HG03460 (cell line): ENCODE data around the gene COX17.
"Not testable (repeated sequence)": the region's sequence is repeated elsewhere in the genome, so short reads cannot be mapped to it uniquely, and the experiment has no call there.

ENCODE experiments used
- ATAC-seq: cut with Tn5 transposase; IDR thresholded peaks from one replicate; pipeline ENCODE4 v1.9.1; 2021; ENCODE audit not compliant: unreplicated experiment

COX17 gene

GRCh38 chr3:119676771-119677640 lies at the start of gene COX17:
Gene COX17, minus strand, starts transcription at chr3:119677406. Its CDS starts 96 bp downstream, at chr3:119677310.
- ATAC-seq, result peak; percentile 87

- ATAC-seq, result no peak
These were observed 49.7 kb upstream of the COX17 start for GRCh38 chr3:119726909-119727308.

GRCh38 chr3:119723022-119723421 lies 45.8 kb upstream of the COX17 start:
- ATAC-seq, result no peak

- ATAC-seq, result no peak
These were observed 40.3 kb upstream of the COX17 start for GRCh38 chr3:119717520-119717919.

- no peak for ATAC-seq
These were observed 39.8 kb upstream of the COX17 start for GRCh38 chr3:119716998-119717397.

GRCh38 chr3:119715105-119715504 lies 37.9 kb upstream of the COX17 start:
- ATAC-seq, result no peak

- ATAC-seq, result no peak
These were observed 26.8 kb upstream of the COX17 start for GRCh38 chr3:119703820-119704531.

GRCh38 chr3:119702530-119703527 lies 25.6 kb upstream of the COX17 start, which contains the start of gene CFAP91:
Gene CFAP91, plus strand, starts transcription at chr3:119703022. Its CDS starts 77 bp downstream, at chr3:119703099.
- ATAC-seq, result peak; percentile 88

- peak; percentile 3 for ATAC-seq
These were observed 23.9 kb upstream of the COX17 start for GRCh38 chr3:119700920-119701734.

GRCh38 chr3:119700269-119700919 lies 23.2 kb upstream of the COX17 start:
- peak; percentile 31 for ATAC-seq

GRCh38 chr3:119697394-119697793 lies 20.2 kb upstream of the COX17 start:
- ATAC-seq, result peak; percentile 44

GRCh38 chr3:119695480-119695879 lies 18.3 kb upstream of the COX17 start:
- ATAC-seq, result no peak

GRCh38 chr3:119690043-119690656 lies 12.9 kb upstream of the COX17 start:
- ATAC-seq, result no peak

- no peak for ATAC-seq
These were observed 6.2 kb upstream of the COX17 start for GRCh38 chr3:119683421-119683820.

- ATAC-seq, result no peak
These were observed 4.1 kb upstream of the COX17 start for GRCh38 chr3:119681279-119681678.

- no peak for ATAC-seq
These were observed 2.7 kb upstream of the COX17 start for GRCh38 chr3:119679874-119680273.

- ATAC-seq, result not testable (repeated sequence)
These were observed 1.0 kb upstream of the COX17 start for GRCh38 chr3:119678209-119678608.

- no peak for ATAC-seq
These were observed 382 bp upstream of the COX17 start for GRCh38 chr3:119677641-119677934.

- no peak for ATAC-seq
These were observed 1.2 kb downstream of the COX17 start for GRCh38 chr3:119676020-119676419.
